ENCODE measurements around the gene TMEM165. TPM values are rescaled to one million over a fixed set of nuclear protein-coding genes. Genes with fewer than 3 reads are reported as not detected.

TMEM165 gene
- total and polyA plus RNA-seq, 2 of the 4 experiments (the other 2 are of a cell fraction): 49.6 to 83.0 TPM

- TF ChIP-seq FOS (IDR thresholded peaks at IDR 0.05; ENCODE audit: low read depth, low read length) (peak; percentile 57), NFE2L2 (IDR thresholded peaks at IDR 0.05; ENCODE audit: low read depth, low read length) (no peak)
- Histone ChIP-seq H2AFZ (replicated peaks; ENCODE audit: low read length, poor library complexity) (no peak overlapping the region), H3K79me1 (ENCODE audit: low read depth in 1 of 2, low read length in 2 of 2) (peaks cover 0 to 20% of the 10 kb centered on the region in 2 experiments; a peak in 2 of 4 replicates), H3K27me3 (ENCODE audit: control insufficient read depth, insufficient read depth, low read length) (no peaks in the 10 kb centered on the region), H3K18ac (ENCODE audit: low read depth, low read length) (peak overlapping the region; percentile 32; the same call in 1 of the 2 replicates), H3K4me1 (ENCODE audit: control insufficient read depth, insufficient read depth, low read length) (peaks cover 10% of the 10 kb centered on the region), H2AK9ac (replicated peaks; ENCODE audit: low read depth, low read length, poor library complexity) (no peak overlapping the region), H3K27ac (ENCODE audit: insufficient read depth, low read length) (no peak overlapping the region), H2BK15ac (ENCODE audit: low read depth, low read length) (no peak overlapping the region), H3K23ac (ENCODE audit: low read depth, low read length) (no peak overlapping the region), H3K9me1 (ENCODE audit: insufficient read depth, low read length) (peaks cover 11% of the 10 kb centered on the region), H3K4me2 (ENCODE audit: low read depth, low read length) (no peak overlapping the region), H2AK5ac (ENCODE audit: low read depth, low read length) (no peak overlapping the region), H4K5ac (ENCODE audit: low read depth, low read length) (no peak overlapping the region), H3K14ac (replicated peaks; ENCODE audit: low read depth, low read length) (0 out of 2 replicates have a peak overlapping the region, but pooled peaks have one; percentile 70), H2BK120ac (ENCODE audit: low read depth, low read length) (no peak overlapping the region), H4K20me1 (ENCODE audit: insufficient read depth, low read length) (no peaks in the 10 kb centered on the region), H3K4me3 (ENCODE audit: insufficient read depth, low read depth, low read length) (no peak overlapping the region), H3K4ac (ENCODE audit: low read depth, low read length) (peak overlapping the region; percentile 64), H4K8ac (ENCODE audit: low read depth in 2 of 2, low read length in 2 of 2) (no peak overlapping the region), H2BK5ac (ENCODE audit: low read depth, low read length, poor library complexity, severe bottlenecking) (no peak overlapping the region), H3K9ac (ENCODE audit: low read depth, low read length) (no peak overlapping the region), H3K56ac (ENCODE audit: extremely low read depth, insufficient read depth, low read length) (no peak overlapping the region), H3K9me3 (ENCODE audit: control insufficient read depth, insufficient read depth, low read length) (no peaks in the 10 kb centered on the region), H4K91ac (ENCODE audit: insufficient read depth, low read depth, low read length) (no peak overlapping the region), H3K36me3 (ENCODE audit: control insufficient read depth, insufficient read depth, low read length) (no peaks in the 10 kb centered on the region), H2BK20ac (ENCODE audit: low read depth, low read length) (no peak overlapping the region)
- in situ Hi-C loops (cut with MboI; ENCODE audit: low sequenced_read_pairs): no loop called here
- WGBS, 2 experiments (ENCODE audit: extremely low coverage in 2 of 2, insufficient read length in 1 of 2): no CpG with 5 or more reads among the region's 5 CpGs
- no TSS peak for BruUV-seq (replicated peaks)
- peak; percentile 44 for DNase-seq
- intact Hi-C loops (cut with micrococcal nuclease): no loop called here
- peak; percentile 82 for ATAC-seq (ENCODE audit: low read depth)
- ChIA-PET CTCF (no interaction called here), POLR2A (ENCODE audit: unreplicated experiment) (no interaction called here)
- dilution Hi-C loops (cut with HindIII; ENCODE audit: low sequenced_read_pairs, unreplicated experiment): no loop called here
Observed at GRCh38 chr4:55356991-55357461, 38.7 kb upstream of the TMEM165 start.
